GM20431 (cell line): ENCODE measurements around the gene SEPTIN1.

Experiments
- in situ Hi-C: fragments of 300-500 bp; cut with MseI, MboI; formaldehyde crosslinking; loops from one replicate; pipeline ENCODE4 v1.15.0; 2020; ENCODE audit warnings: low sequenced_read_pairs; ENCODE audit not compliant: unreplicated experiment

The SEPTIN1 gene, protein sequence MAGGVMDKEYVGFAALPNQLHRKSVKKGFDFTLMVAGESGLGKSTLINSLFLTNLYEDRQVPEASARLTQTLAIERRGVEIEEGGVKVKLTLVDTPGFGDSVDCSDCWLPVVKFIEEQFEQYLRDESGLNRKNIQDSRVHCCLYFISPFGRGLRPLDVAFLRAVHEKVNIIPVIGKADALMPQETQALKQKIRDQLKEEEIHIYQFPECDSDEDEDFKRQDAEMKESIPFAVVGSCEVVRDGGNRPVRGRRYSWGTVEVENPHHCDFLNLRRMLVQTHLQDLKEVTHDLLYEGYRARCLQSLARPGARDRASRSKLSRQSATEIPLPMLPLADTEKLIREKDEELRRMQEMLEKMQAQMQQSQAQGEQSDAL

DNA sequence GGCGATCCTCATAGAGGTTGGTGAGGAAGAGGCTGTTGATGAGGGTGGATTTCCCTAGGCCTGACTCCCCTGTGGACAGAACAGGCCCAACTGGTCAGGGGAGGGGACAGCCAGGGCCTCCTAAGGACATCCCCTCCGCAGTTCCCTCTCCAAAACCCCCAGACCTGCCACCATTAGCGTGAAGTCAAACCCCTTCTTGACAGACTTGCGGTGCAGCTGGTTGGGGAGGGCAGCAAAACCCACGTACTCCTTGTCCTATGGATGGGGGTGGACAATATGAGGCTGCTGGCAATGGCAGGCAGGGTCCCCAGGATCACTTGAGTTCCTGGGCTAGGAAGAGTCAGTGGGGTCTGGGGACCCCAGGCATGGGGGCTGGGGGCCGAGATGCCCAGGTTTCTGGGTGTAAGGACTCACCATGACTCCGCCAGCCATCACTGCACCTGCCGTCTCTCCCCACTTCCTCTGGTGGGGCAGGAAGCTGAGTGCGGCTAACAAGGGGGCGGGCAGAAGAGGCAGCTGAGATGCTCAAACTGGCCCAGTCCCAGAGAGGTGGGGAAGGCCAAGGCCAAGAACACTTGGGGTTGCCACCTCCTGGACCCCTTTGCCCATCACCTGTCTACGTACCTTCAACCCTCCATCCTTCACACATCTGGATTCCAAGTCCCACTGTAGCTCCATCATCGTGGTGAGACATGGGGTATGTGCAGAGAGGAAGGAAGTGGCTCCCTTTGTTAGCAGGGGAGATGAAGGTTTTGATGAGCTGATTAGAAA lies at the start of gene SEPTIN1:
TSS of gene SEPTIN1 (minus strand) at position 451 of the 771 bp plus-strand sequence. CDS start at position 432, 19 bp downstream.
- in situ Hi-C loops: no loop called here

DNA sequence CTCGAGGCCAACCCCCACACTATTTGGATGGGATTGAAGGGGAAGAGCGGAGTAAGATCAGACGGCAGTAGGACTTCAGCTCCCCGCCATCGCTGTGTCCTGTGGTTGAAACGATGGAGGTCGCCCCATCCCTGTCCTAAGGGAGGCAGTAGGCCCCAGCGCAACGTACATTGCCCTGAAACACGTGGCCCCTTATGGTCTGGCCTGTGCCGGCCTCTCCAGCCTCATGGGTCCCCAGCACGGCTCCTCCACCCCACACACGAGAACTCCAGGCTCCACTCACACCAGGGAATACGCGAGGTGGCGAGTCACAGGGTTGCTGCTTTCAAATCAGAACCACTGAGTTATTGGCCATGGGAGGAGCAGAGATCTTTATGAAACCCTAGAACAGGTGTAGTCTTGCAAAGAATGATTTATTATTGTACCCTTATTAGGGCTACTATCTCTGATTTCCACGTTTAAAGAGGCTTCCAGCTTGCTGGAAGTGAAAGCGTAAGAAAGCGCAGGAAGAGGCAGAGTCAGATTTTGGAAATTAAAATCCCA lies 48.1 kb upstream of the SEPTIN1 start:
- in situ Hi-C loops: loop anchor here (25.0 kb wide), 1 partner anchor 182 kb away; the partner anchor contains the start of gene ZNF689

DNA sequence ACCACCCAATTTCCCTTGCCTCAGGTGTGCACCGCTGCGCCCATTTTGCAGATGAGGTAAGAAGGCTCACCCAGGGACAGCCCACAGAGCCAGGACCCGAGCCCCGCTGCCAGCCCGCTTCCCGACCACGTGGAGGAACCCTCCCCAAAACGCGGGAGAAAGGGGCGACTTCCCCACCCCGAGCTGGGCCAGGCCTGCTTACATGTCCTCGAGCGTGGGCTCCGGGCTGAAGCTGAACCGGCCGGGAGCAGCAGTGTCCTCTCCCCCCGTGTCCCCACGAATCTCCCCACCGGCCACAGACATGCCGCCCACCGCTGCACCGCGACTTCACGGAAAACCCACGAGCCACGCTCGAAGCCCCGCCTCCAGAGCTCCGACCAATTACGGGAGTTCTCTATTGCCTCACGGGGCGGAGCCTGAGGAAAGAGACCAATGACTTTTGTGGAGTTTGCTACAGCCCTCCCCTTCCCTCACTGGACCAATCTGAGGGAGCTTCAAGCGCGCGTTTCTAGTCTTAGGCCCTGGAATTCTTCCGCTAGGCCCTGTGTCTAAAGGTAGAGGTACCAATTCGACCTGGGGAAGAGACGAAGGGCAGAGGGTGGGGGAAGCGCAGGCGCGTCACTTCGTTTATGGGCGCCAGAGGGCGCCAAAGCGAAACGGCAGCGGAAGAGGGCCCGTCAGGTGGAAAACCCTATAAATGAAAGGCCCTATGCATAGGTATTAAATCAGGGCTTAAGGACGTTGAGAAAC lies 47.5 kb upstream of the SEPTIN1 start, which contains the start of gene DCTPP1:
TSS of gene DCTPP1 (minus strand) at position 353 of the 750 bp plus-strand sequence. CDS start at position 303, 50 bp downstream.
- in situ Hi-C loops: loop anchor here (25.0 kb wide), 1 partner anchor 182 kb away; the partner anchor contains the start of gene ZNF689

DNA sequence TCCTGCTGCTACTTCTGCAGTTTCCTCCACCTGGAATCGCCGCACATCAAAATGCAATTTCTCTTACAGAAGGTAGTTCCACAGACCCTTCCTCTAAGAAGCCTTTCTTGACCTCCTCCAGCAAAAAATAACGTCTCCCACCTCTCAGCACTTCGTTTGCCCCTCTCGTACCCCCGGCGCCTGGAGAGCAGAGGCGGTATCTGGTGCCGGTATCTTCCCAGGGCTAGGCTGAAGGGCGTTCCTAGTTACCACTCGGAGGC lies 47.0 kb upstream of the SEPTIN1 start:
- in situ Hi-C loops: loop anchor here (25.0 kb wide), 1 partner anchor 183 kb away; the partner anchor contains the start of gene ZNF689

DNA sequence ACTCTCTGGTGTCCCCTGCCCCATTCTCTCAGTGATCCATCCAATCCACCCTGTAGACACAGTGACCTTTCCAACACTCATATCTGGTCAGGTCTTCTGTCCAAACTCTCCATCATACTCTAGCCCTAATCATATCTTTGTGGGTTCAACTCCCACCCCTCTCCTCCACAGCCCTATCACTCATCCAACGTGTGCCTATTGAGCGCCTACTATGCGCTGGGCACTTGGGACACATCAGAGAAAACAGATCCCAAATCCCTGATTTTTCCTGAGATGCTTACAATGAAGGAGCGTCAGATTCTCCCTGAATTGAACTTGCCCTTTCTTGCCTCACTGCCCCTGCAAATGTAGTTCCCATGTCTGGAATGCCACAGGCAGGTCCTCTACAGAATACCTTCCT lies 45.7 kb upstream of the SEPTIN1 start:
- in situ Hi-C loops: loop anchor here (25.0 kb wide), 1 partner anchor 184 kb away; the partner anchor contains the start of gene ZNF689

DNA sequence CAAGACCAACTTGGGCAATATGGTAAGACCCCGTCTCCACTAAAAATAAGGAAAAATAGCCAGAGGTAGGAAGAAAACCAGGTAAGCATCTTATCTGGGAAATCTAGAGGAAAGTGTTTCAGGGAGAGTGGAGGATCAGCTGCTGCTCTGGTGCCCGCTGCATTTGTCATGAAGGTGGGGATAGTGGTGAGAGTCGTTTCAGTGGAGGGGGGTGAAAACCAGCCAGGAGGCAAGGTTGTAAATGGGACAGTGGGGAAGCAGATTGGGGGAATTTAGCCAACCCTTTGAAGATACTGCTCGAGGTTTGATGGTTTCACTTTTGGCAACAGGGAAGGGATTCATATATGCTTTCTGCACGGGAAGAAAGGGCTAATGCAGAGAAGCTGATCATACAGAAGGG lies 38.6 kb upstream of the SEPTIN1 start:
- in situ Hi-C loops: no loop called here

DNA sequence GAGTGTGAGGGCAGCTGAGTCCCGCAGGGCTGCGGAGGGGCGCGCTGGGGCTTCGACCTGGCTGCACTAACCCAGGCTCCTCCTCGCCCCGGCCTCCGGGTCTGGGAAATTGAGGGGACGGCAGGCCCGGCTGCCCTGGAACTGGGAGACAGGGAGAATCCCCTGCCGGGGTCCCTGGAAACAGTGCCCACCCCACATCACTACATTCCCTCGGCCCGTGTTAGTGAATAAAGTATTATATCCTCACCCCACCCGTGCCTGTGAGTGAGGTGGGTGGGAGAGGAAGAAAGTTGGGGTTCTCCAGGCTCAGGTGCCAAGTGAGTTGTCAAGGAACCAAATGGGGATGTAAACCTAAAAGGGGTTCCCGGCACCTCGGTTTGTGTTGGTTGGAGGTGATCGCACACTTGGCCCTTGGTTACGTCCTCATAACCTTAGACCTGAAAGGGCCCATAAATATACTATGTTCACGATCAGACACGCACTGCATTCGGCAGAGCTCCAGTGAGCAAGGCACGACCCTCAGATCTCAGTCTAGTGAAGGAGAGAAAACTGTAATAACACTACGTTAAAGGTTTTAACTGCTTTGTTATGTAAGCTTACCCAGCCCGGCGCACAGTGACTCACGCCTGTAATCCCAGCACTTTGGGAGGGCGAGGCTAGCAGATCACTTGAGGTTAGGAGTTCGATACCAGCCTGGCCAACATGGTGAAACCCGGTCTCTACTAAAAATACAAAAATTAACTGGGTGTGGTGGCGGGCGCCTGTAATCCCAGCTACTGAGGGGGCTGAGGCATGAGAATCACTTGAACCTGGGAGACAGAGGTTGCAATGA lies 36.2 kb upstream of the SEPTIN1 start:
- in situ Hi-C loops: no loop called here

DNA sequence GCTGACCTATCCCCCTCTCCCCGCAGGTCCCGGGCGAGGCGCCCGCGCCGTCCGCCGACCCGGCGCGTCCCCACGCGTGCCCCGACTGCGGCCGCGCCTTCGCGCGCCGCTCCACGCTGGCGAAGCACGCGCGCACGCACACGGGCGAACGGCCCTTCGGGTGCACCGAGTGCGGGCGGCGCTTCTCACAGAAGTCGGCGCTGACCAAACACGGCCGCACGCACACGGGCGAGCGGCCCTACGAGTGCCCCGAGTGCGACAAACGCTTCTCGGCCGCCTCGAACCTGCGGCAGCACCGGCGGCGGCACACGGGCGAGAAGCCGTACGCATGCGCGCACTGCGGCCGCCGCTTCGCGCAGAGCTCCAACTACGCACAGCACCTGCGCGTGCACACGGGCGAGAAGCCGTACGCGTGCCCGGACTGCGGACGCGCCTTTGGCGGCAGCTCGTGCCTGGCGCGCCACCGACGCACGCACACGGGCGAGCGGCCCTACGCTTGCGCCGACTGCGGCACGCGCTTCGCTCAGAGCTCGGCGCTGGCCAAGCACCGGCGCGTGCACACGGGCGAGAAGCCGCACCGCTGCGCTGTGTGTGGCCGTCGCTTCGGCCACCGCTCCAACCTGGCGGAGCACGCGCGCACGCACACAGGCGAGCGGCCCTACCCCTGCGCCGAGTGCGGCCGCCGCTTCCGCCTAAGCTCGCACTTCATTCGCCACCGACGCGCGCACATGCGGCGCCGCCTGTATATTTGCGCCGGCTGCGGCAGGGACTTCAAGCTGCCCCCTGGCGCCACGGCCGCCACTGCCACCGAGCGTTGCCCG lies 35.4 kb upstream of the SEPTIN1 start:
- in situ Hi-C loops: no loop called here

DNA sequence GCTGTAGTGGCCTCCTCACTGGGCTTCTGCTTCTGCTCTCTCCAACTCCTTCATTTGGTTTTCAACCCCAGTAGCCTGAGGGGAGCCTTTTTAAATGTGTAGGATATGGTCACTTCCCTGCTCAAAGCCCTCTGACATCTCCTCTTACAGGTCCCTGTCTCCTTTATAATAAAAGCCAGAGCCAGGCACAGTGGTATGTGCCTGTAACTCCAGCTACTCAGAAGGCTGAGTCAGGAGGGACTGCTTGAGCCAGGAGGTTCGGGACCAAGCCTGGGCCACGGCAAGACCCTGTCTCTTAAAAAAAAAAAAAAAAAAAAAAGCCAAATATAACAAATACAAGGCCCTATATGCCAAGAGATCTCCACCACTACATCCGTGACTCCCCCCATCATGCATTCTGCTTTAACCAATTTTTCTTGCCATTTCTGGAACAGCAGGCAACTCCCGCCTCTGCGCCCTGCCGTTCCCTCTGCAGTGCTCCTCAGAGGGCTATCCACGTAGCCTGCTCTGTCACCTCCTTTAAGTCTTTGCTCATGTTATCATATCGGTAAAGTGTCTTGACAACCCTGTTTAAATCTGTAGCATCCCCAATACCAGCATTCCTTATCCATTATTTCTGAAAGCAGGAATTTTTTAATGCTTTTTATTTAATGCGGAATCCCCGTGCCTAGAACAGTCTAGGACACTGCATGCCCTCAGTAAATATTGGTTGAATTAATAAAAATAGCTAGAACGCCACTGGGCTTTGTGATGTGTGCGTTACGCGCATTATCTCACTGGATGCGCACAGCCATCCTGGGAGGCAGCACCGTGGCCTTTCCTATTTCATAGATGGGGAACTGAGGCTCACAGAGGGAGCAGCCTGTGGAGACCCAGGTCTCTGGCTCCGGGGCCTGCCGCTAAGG lies 34.5 kb upstream of the SEPTIN1 start:
- in situ Hi-C loops: no loop called here

DNA sequence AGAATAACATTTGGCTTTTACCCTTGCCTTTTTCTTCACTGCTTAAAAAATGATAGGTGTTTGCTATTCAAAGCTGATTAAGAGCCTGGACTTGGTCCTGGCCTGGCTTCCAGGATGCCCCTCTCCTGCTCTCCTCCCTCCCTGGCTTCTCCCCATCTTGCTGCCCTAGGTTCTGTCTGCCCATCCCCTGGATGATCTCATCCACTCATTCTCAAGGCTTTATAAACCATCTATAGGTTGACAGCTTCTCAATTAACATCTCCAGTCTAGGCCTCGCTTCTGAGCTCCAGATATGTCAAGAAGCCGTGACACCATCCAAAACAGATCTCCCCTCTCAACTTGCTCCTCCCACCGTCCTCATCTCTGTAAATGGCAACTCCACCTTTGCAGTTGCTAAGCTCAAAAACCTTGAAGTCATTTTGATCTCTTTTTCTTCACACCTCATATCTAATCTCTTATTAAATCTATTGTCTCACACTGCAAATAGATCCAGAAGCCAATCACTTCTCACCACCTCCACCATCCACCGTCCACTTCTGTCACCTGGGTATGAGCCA lies 33.8 kb upstream of the SEPTIN1 start:
- in situ Hi-C loops: no loop called here

DNA sequence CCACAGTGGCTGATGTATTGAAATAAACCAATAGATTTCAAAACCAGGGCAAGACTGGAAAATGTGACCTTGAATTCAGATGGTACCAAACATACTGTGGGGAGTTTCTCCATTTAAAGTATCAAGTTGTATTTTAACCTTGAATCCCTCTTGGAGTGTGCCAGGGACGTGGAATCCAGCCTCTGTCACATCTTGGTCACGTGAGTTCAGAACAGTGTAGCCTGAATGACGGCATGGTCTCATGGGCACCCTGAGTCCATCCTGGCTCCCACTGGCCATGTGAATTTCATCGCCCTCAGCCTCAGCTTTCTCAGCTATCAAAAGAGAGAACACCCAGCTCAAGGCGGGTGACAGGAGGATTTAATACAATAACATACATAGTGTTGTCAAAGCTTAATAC lies 31.8 kb upstream of the SEPTIN1 start:
- in situ Hi-C loops: no loop called here

DNA sequence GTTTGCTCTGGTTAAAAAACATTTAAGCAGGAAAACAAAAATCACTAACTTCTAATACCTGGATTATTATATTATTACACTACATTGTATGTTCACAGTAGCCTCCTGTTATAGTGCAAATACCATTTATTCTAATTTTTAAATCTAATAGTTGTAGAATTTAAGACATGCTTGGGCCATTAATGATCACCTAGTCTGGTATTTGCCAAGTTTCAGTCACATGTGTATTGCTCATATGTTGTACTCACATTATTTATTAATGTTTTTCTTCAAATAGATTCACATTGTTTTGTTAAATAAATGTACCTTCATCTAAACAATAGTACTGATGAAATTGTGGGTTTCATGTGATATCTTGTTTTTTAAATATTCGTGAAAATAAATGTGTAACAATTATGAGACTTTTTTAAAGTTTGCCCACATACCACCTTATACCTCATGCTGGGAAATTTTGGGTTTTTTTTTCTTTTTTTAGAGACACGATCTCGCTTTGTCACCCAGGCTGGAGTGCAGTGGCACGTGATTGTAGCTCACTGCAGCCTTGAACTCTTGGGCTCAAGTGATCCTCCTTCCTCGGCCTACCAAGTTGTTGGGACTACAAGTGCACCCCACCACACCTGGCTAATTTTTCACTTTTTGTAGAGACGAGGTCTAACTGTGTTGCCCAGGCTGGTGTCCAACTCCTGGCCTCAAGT lies 30.9 kb upstream of the SEPTIN1 start:
- in situ Hi-C loops: no loop called here

DNA sequence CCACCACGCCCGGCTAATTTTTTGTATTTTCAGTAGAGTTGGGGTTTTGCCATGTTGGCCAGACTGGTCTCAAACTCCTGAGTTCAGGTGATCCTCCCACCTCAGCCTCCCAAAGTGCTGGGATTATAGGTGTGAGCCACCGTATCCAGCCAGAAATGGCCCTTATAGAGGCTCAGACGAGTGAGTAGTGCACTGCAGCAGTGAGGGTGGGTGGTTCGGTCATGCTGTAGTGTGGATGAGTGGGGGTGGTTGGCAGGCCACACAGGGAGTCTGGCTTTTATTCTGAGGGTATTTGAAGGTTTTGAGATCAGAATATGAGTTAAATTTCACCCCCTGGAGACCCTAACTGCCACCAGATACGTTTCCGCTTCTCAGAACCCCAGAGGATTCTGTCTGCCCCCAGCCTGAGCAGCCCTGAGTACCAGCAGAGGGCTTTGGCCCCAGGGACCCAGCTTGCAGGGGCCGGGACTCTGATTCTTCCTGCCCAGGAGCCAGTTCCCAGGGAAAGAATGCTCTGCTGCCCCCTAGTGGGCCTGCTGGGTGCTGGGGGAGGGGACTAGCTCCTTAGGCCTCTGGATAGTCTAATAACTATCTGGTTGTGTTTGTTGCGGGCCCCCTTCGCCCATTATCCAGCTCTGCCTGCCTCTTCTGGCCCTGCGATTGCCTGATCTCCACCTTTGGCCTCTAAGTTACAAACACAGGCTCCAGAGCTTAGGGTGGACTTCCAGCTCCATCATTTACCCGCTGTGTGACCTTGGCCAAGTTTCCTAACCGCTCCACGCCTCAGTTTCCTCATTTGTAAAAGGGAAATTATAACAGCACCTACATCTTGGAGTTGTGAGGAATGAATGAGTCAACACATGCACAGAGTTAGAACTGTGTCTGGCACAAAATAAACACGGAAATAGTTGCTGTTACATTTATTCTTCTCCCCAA lies 27.0 kb upstream of the SEPTIN1 start:
- in situ Hi-C loops: no loop called here

DNA sequence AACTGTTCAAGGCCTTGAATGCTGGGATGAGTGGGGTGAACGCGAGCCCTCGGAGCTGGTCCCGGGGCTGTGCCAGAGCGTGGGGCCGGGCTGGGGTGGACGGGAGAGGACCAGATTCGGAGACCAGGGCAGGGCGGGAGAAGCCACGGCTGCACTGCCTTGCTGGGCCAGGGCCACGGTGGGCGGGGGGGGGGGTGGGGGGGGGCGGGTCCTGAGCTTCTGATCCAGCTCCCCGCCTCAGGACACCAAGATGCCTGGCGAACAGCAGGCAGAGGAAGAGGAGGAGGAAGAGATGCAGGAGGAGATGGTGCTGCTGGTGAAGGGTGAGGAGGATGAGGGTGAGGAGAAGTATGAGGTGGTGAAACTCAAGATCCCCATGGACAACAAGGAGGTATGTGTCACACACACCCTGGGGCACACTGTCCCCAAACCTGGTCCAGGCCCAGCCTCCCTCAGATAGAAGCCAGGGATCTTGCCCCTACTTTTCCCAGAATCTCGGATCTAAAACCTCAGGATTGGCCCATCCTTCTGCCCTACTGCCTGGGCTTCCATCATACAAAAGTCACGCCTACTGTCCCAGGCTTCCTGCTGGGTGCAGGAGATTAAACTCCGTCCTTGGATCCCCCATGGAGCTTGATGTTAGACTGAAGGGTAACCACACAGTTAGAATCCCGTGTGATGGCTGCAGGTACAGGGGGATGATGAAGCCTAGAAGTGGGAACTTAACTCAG lies 25.6 kb upstream of the SEPTIN1 start:
- in situ Hi-C loops: no loop called here
